ENCODE data around the gene PRKAA2. TPM values are rescaled to one million over a fixed set of nuclear protein-coding genes. Genes with fewer than 3 reads are reported as not detected.
"Not testable (repeated sequence)": the region's sequence is repeated elsewhere in the genome, so short reads cannot be mapped to it uniquely, and the experiment has no call there.

Gene PRKAA2
- 143 TPM for total RNA-seq
- long read RNA-seq, full-length matches to known transcripts = 110 of 240 reads
- long read RNA-seq, partial matches to known transcripts = 14 of 240 reads
- long read RNA-seq, other reads (novel, unspliced or antisense) = 116 of 240 reads

GRCh38 chr1:56644919-56645676, at the start of gene PRKAA2:
TSS of gene PRKAA2 (plus strand) at chr1:56645314. CDS start at chr1:56645388, 74 bp downstream.
- intact Hi-C loops (cut with DNase I) = loop anchor here (5.0 kb wide), 1 partner anchor 172 kb away; the partner anchor contains the start of gene FYB2
- DNase-seq (ENCODE audit: low spot score) = peak; percentile 79

- intact Hi-C loops (cut with DNase I); DNase-seq (ENCODE audit: low spot score): not testable (repeated sequence)
Observed at GRCh38 chr1:56595397-56596191, 49.5 kb upstream of the PRKAA2 start.

DNA sequence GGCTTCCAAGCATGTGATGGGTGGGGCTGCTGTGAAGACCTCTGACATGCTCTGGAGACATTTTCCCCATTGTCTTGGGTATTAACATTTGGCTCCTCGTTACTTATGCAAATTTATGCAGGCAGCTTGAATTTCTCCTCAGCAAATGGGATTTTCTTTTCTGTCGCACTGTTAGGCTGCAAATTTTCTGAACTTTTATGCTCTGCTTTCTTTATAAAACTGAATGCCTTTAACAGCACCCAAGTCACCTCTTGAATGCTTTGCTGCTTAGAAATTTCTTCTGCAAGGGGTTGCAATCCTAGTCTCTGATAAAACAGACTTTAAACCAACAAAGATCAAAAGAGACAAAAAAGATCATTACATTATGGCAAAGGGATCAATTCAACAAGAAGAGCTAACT, 35.0 kb upstream of the PRKAA2 start:
- DNase-seq (ENCODE audit: low spot score); intact Hi-C loops (cut with DNase I): not testable (repeated sequence)

DNA sequence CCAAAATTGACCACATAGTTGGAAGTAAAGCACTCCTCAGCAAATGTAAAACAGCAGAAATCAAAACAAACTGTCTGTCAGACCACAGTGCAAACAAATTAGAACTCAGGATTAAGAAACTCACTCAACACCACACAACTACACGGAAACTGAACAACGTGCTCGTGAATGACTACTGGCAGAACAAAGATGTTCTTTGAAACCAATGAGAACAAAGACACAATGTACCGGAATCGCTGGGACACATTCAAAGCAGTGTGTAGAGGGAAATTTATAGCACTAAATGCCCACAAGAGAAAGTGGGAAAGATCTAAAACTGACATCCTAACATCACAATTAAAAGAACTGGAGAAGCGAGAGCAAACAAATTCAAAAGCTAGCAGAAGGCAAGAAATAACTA, 34.3 kb upstream of the PRKAA2 start:
- DNase-seq (ENCODE audit: low spot score); intact Hi-C loops (cut with DNase I): not testable (repeated sequence)

DNA sequence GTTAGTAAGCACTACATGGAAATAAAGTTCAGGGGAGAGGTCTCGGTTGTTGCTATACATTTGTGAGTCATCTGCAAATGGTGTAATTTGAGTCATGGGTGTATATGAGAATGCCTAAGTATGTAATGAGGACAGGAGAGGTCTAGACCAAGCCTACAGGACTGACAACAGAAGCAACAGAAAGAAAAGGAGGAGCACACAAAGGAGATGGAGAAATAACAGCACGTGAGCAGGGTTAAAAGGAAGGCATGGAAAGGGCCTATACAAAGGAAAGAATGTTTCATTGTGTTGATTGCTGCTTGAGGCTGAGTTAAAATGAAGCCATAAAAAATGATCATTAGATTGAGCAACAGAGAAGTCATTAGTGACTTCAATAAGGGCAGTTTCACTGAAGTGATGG, 28.0 kb upstream of the PRKAA2 start:
- no peak for DNase-seq (ENCODE audit: low spot score)
- intact Hi-C loops (cut with DNase I) = no loop called here

GRCh38 chr1:56625819-56626440, 19.2 kb upstream of the PRKAA2 start:
- no peak for DNase-seq (ENCODE audit: low spot score)
- intact Hi-C loops (cut with DNase I) = no loop called here

DNA sequence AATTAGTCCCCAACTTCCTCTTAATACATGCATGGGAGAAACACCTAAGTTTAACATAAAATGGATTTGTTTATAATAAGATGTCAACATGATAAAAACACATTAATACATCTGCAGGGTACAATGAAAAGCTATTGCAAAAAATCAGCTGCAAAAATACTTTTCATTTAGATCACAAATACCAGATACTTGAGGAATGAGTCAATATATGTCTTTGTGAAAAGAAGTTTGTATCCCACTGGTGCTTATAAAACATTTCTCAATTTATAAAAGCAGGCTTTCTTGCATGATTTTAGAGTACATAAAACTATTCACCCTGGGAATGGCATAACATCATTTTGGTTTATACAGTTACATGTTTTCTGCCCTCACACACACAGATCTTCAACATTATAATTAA, 18.6 kb upstream of the PRKAA2 start:
- DNase-seq (ENCODE audit: low spot score) = no peak
- intact Hi-C loops (cut with DNase I) = no loop called here

GRCh38 chr1:56627019-56627635, 18.0 kb upstream of the PRKAA2 start:
- intact Hi-C loops (cut with DNase I) = no loop called here
- DNase-seq (ENCODE audit: low spot score) = no peak

DNA sequence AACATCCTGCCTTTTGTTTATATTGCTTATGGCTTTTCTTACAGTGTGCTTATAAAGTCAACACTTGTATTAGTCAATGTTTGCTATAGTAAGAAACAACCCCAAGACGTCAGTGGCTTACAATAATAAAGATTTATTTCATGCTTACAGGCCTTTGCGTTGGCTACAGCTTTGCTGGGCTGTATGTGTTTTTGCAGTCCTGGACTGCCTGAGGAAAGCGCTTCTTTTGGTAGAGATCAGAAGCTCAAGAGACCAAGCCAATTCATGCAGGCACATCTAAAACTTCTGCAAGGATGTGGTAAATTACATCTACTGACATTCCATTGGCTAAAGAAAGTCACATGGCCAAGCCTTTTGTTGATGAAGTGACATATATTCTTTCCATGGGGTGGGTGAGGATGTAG, 17.5 kb upstream of the PRKAA2 start:
- DNase-seq (ENCODE audit: low spot score) = no peak
- intact Hi-C loops (cut with DNase I) = no loop called here

DNA sequence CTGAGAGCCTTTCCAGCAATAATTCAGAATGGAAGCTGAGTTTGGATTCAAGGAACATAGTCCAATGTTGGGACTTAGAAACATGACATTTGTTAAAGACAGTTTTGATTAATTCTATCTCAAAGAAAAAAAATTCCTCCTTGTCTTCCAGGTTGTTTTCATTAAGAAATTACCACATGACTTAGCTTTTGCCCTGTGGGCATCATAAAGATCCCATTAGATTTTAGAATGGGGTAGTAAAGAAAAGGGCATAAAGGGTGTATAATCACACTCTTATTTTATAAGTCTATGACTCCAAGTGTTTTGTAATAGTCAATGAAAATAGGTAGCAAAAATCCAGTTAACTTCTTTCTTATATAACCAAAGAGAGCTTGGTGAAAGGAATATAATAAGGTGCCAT, 14.3 kb upstream of the PRKAA2 start:
- DNase-seq (ENCODE audit: low spot score) = no peak
- intact Hi-C loops (cut with DNase I) = no loop called here

GRCh38 chr1:56631901-56632300, 13.2 kb upstream of the PRKAA2 start:
- no peak for DNase-seq (ENCODE audit: low spot score)
- intact Hi-C loops (cut with DNase I) = no loop called here

- intact Hi-C loops (cut with DNase I) = no loop called here
- DNase-seq (ENCODE audit: low spot score) = no peak
Observed at GRCh38 chr1:56634981-56635380, 10.1 kb upstream of the PRKAA2 start.

DNA sequence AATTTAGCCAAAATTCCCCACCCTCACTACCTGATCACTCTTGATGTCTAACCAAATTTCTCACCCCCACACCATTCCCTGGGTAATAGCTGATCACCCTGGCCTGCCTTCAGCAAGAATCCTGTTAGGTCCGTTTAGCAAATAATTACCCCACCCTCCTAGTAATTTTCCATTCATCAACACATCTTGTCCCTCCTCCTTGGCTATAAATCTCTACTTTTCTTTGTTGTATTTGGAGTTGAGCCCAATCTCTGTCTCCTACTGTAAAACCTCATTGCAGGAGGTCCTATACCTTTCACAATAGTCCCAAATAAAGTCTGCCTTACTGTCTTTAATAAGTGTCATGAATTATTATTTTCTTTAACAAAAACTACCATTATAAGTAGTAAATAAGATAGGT, 6.9 kb upstream of the PRKAA2 start:
- no peak for DNase-seq (ENCODE audit: low spot score)
- intact Hi-C loops (cut with DNase I) = no loop called here

DNA sequence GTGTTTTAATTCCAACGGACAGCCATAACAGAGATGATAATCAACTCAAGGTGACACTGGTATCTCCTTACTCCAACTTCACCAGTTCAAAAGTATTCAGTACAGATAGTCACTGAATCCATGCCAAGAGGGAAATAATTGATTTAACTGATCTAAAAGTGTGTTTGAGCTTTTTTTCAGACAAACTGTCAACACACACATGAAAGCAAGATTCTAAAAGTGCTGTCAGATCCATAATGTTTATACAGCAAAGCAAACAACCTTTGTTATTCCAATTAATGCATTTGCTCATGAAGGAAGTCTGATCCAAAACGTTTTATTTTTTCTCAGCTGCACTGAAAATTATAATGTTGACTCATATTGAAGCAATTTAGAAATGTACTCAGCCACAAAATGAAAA, 5.9 kb upstream of the PRKAA2 start:
- DNase-seq (ENCODE audit: low spot score) = no peak
- intact Hi-C loops (cut with DNase I) = no loop called here

- no peak for DNase-seq (ENCODE audit: low spot score)
- intact Hi-C loops (cut with DNase I) = no loop called here
Observed at GRCh38 chr1:56643661-56644060, 1.5 kb upstream of the PRKAA2 start.

GRCh38 chr1:56644064-56644918, 823 bp upstream of the PRKAA2 start:
- intact Hi-C loops (cut with DNase I) = no loop called here
- no peak for DNase-seq (ENCODE audit: low spot score)

DNA sequence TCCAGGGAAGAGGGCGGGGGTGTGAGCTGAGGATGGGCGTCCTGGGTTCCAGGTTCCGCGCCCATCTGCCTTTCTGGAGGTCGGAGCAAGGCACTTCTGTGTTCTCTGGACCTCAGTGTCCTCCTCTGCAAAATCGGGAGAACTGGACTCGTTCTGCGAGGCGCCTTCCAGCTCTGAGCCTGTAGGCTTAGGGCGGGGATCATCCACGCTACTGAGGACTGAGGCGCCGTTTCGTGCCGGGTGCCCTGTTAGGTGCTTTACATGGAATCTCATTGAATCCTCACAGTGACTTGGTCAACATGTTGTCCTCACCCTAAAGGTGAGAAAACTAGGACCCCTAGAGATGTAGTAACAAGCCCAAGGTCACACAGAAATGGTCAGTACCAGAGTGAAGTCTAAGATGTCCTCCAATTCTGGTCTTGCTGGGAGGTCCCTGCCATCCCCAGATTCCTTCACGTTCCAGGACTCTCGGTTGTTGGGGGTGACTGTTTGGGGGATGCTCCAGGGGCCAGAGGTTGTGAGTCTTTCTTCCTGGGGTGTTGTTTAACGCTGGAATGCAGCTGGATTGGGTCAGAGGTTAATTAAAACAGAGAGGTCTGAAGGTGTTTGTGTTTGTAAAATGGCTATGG, 677 bp downstream of the PRKAA2 start:
- intact Hi-C loops (cut with DNase I) = loop anchor here (5.0 kb wide), 1 partner anchor 172 kb away; the partner anchor contains the start of gene FYB2
- no peak for DNase-seq (ENCODE audit: low spot score)

DNA sequence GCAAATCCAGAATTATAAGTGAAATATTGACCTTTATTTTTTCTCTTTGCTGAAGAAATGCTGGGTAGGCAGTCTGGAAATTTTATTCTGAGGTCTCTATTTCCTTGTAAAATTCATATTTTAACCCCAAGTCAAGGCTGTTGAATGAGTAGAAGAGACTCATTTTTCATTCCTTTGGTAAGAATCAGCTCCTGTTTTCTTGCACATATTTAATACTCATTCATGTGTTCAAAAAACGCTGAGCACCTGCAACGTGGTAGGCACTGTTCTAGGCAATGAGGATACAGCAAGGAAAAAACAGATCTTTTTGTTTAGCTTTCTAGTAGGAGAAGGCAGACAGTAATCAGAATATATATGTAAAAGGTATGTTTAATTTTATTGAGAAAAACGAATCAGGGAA, 1.5 kb downstream of the PRKAA2 start:
- intact Hi-C loops (cut with DNase I) = loop anchor here (5.0 kb wide), 1 partner anchor 171 kb away; the partner anchor contains the start of gene FYB2
- no peak for DNase-seq (ENCODE audit: low spot score)
